ENCODE measurements around the gene EIF4B.

GRCh38 chr12:53059434-53060063 lies 53.3 kb downstream of the EIF4B start:
- TF ChIP-seq CTCF (IDR thresholded peaks at IDR 0.05) (no peak), POLR2A (IDR thresholded peaks at IDR 0.05) (no peak)

All from adrenal gland (tissue), 5 donors.